Measurements from ENCODE around the gene IRX4.

IRX4 gene

DNA sequence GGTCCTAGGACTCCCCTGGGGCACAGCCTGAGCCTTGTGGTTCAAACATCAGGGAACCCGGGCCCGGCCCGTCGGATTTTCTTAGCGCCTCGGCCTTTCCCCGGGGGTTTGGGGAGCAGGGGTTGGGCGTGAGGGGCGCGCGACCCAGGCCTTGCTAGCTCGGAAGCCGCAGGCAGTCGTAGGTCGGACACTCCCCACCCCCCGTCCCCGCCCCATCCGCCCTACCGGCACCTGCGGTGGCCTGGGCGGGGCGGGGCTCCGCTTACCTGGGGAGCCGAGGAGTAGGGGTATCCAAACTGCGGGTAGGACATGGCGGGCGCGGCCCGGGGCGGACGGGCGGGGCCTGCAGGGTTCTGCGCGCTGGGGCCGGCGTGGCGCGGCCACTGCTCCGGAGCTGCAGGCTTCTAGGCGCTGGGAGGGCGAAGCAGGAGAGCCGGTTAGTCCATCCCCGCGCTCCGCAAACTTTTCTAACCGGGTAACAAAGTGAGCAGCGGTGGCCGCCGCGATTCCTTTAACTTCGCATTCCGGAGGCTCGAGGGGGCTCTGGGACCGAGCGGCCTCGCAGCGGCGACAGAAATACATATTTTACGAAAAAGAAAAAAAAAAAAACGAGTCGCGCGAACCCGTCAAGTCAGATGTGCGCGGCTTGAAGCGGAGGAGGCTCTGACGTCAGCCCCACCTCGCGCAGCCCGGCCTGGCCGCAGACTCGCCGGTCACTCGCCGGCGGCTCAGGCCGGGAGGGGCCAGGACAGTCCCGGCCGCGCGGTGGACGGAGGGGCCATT lies at the start of gene IRX4:
Gene IRX4 (minus strand): TSS at position 589 of the 783 bp plus-strand sequence. CDS start 278 bp downstream, at position 311.
- DNase-seq = no peak

DNA sequence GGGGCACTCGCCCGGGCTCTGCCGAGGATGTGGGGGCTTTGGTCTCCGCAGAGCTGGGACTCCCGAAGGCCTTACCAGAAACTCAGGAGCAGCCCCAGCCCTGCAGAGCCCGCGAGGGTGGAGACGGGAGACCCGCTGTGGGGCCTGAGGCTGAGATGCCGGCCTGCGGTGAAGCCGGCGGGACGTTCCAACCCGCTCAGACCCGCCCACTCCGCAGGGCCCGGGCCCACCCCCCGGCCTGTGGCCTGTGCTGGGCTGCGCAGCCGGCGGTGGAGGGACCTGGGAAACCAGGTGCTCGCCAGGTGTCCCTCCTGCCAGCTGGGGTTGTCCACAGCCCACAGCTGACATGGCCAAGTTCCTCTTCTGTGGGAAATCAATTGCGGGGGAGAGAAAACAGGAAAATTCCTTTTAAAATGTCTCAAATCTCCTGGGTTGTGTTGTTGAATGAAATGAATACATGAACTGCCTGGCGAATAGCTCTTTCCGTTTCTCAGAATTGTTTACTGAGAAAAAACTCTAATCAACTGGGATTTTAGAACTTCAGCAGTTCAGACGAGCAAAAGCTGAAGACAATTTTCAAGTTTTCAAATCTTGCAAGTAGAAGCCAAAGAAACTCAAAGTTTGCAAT lies 49.0 kb upstream of the IRX4 start:
- peak in 1 of 2 donors; percentile 16 for DNase-seq

DNA sequence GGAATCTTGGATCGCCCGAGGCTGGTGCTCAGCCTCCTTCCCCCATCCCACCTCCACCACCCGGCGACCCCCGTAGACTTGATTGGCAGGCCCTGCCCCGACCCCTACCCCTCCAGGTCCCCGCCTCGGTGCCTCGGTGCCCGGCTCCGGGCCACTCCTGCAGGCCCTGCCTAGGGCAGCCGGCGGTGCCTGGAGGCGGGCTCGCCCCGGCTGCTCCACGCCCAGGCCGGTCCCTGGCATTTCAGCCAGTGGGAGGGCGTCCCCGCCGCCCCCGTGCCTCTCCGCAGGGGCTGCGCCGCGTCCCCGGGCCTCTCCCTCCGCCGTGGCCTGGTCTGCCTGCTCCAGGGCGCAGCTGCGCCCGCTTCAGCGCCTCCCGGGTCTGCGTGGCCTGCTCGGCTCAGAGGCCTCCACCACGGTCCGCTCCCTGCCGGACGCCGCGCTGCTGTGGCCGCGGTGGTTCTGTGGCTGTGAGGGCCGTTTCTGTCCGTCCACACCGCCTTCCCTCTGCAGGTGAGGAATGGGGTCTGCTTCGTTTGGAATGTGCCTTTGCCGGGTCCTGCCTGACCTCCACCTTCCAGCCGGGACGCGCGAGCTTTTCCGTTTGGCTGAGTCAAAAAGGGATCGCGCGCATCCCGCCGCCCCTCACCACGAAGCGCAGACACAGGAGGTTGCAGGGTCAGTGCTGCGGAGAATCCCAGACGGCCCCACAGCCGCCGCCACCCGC lies 48.3 kb upstream of the IRX4 start:
- DNase-seq = peak in 1 of 2 donors; percentile 6

DNA sequence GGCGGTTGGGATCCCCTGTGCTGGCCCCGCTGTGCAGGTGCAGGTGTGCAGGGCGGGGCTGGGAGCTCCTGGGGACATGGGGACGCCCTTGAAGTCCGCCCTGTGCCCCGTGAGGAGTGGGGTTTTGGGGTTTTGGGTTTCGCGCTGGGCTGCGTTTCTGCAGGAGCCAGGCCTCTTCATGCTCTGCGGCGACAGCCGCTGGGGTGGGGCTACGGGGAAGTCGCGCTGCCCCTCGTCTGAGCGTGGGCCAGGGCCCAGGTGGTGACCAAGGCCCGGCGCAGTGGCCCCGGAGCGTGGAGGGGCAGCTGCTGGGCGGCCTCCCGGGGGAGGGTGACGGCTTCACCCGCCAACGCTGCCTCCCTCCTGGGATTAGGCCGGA lies 47.8 kb upstream of the IRX4 start:
- DNase-seq = no peak

DNA sequence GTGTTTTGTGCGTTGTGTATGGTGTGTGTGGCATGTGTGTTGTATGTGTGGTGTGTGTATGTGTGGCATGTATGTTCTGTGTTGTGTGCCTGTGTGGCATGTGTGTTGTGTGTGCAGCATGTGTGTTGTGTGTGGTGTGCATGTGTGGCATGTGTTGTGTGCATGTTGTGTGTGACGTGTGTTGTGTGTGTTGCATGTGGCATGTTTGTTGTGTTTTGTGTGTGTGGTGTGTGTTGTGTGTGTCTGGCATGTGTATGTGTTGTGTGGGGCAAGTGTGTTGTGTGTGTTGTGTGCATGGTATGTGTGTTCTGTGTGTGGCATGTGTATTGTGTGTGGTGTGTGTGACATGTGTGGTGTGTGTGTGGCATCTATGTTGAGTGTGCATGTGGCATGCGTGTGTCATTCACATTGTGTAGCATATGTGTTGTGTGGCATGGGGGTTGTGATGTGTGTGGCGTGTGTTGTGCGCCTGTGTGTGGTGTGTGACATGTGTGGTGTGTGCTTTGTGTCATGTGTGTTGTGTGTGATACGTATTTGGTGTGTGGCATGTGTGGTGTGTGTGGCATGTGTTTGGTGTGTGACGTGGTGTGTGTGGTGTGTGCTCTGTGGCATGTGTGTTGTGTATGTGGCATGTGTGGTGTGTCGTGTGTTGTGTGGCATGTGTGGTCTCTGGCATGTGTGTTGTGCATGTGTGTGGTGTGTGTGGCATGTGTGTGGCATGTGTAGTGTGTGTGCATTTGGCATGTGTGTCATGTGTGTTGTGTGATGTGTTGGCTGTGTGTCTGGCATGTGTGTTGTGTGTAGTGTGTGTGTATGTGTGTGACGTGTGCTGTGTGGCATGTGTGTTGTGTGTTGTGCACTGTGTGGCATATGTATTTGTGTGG lies 46.6 kb upstream of the IRX4 start:
- DNase-seq = no peak

DNA sequence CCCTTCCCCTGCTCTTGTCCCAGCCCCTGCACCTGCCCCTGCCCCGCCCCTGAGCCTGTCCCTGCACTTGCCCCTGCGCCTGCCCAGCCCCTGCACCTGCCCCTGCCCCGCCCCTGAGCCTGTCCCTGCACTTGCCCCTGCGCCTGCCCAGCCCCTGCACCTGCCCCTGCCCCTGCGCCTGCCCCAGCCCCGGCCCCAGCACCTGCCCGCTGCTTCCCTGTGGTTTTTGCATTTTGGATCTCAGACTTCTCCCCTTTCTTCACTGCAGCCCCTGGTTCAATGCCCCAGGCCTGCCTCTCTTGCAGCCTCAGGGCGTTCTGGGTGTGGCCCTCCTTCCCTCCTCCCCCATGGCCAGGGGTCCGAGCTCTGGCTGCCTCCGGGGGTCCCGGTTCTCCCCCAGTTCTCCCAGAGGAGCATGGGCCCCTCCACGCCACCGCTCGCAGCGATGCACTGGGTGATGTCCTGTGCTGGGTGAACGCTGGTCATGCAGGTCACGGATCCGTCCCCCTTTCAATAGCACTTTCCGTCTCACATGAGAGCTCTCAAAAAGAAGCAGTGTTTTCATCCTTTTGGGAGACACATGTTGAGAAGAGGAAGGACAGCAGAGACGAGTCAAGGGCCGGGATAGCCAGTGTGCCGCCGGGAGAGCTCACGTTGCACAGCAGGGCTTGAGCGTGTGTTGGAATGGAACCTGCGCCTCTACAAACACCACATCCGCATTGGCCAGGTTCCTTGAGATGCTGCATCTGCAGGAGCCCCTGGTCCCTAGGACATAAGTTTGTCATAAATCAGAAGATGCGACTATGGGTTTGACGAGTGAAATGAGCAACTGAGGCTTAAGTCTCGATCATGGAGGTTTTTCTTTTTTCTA lies 44.0 kb upstream of the IRX4 start:
- no peak for DNase-seq

DNA sequence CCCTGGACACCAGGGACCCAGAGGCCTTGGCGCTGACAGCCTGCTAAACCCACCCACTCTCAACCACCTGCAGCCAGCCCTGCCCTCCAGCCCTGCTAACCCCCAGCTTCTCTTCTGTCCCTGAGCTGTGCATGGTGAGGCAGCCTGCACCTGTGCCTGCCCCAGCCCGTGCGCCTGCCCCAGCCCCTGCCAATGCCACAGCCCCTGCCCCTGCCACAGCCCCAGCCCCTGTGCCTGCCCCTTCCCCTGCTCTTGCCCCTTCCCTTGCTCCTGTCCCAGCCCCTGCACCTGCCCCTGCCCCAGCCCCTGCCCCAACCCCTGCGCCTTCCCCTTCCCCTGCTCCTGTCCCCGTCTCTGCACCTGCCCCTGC lies 43.3 kb upstream of the IRX4 start:
- no peak for DNase-seq

DNA sequence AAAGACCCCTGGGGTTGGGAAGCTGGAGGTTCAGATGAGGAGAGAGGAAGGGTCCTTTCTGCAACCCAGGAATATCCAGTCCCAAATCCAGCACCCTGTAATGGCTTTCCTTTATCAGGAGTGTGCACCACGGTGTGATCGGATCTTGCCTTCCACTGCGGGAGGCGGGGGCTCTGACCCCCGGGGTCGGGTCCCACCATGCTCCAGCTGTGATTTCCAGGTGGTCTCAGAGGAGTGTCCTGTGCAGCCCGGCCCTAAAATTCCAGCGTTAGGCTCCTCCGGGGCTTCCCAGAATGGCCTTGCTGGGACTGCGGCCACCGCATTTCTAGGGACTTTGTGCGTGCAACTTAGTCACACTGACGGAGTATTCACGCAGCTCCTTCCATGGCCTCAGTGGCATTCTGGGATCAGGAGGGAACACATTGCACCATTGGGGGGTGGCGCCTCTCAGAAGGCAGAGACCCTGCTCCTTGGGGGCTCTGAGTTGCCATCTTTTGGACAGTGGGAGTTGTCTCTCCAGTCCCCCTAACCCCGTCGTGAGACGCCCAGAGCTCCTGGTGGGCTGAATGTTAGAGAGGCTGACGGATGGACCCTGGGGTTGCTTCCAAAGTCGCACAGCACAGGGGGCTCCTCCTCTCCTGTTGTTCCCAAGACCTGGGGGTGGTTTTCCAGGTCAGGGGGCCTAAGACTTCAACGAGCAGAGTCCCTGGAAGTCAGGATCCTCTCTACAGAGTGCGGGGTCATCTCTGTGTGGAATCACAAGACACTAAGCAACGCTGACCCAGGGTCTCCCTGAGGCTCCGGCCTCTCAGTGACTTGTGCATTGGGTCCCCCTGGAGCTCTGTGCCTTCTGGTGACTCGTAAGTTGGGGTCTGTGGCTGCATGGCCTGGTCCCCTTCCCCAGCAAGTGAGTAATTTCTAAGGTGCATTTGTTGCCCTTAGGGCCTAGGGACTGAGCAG lies 42.7 kb upstream of the IRX4 start:
- no peak for DNase-seq

DNA sequence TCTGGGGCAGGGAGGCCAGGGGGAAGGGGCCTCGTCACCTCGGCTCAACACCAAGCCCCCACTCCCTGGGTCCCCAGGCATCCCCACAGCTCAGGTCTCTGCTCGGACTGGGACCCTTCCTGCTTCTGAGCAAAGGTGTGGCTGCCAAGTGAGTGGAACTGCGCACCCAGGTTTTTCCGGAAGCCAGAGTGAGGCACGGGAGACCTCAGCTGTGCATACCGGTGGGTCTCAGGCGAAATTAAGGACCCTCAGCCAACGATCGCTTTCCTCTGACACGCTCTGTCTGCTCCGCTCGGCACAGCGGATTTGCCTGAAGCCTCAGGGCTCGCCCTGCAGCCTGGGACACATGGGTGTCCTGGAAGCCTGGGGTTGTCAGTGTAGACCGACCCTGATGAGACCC lies 41.0 kb upstream of the IRX4 start:
- no peak for DNase-seq

DNA sequence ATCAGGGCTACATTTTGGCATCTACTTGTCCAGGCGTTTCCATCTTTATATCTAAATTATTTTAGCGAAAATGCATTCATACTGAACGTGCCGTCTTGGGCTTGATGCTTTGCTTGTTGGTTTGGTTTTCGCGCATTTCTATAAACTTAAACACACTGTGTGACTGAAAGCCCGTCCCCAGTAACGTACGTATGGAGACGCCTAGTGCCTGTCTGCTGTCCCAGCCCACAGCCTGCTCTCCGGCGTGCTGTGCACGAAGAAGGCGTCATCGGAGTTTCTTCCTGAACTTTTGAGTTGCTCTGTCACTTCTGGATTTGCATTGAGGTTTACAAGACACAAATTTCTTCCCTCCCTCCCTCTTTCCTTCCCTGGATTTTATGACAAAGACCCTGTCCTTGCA lies 40.6 kb upstream of the IRX4 start:
- DNase-seq = no peak

DNA sequence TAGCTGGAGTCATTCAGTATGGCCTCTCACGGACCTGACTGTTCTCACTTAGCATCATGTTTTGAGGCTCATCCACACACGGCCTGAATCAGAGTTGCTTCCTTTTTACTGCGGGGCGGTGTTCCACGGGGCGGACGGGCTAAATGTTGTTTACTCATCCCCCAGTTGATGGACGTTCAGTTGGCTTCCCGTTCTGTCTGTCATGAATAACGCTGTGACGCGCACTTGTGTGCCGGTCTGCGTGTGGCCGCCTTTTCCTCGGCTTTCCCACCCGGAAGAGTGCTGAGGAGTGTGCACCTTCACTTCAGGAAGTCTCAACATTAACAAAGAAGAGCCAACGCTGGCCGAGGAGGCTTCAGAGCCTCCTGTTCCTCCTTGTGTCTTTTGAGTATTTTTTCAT lies 39.0 kb upstream of the IRX4 start:
- DNase-seq = no peak

DNA sequence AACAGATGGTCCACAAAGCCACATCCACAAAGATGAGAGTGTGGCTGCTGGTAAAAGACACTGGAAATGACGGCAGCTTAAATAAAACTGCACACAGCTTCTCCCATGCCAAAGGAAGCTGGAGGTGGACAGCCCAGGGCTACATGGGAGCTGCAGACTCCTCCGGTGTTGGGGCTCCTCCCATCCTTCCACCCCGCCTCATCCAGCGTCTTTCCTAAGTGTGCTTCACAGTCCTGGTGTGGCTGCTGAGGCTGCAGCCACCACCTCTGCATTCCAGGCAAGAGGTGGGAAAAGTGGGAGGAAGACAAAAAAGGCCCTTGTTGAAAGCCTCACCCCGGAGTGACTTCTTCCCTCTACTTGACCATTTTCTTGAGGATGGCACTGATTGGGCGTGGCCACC lies 37.0 kb upstream of the IRX4 start:
- DNase-seq = no peak

DNA sequence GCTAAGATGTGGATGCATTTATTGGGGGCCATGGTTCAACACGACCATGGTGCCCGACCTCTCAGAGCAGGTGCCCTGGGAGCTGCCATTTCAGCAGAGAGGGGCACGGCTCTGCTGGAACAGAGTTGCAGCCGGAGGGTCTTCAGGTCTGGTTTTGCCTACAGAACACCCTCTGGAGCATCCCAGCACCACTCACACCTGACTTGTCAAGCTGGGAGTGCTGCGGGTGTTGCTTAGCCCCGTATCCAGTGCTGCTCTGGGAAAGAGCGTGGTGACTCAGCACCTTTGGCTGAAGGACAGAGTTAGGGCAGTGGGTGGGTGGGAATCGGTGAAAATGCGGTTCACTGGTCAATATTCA lies 36.5 kb upstream of the IRX4 start:
- no peak for DNase-seq

DNA sequence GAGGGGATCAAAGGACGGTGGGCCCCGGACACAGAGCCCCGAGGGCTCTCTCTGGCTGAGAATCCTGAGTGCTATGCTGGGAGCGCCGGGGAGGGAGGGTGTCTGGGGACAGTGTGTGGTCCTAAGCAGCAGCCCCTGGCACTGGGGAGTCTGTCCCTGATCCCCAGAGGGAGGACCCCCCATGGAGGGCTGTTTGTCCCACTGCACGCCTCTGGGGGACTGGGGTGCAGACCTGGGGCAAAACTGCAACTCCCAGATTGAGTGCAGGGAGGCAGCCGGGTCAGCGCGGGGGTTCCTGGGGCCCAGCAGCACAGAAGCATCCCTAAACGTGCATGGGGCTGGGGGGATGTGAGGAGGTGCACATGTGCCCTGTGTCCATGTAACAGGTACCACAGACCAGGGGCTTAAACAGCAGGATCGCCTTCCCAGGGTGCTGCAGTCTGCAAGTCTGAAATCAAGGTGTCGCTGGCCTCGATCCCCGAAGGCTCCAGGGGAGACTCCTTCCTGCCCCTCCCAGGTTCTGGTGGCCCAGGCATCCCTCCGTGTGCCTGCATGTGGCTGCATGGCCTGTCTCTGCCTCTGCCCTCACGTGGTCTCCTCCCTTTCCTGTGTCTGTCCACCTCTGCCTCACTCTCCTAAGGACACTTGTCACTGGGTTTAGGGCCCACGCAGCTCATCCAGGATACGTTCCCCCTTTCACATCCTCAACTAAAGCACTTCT lies 35.9 kb upstream of the IRX4 start:
- DNase-seq = no peak

DNA sequence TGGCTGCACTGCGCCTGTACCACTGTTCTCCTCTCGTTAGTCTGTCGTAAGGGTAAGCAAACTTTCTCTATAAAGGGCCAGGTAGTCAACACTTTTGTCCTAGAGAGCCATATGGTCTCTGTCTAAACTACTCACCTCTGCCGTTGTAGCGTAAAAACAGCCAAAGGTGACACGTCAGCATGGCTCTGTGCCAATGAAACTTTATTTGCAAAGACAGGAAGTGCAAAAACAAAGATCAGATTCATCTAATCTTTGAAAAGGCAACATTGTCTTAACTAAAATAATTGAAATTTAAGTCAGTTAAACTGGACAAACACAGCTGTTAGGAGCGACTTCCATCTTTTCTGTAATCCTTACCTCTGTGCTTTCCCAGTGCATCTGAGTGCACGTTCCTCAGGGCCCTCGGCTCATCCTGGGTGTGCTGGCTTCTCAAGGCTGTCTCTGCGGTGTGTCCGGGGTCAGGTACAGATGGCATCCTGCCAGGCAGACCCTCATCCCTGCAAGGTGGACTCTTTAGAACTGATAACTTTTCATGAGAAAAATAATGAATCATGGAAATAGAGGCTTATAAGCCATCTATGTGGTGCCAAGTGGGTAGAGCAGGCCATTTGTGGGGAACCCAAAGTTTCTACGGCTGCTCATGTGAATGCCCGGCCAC lies 35.2 kb upstream of the IRX4 start:
- DNase-seq = no peak

DNA sequence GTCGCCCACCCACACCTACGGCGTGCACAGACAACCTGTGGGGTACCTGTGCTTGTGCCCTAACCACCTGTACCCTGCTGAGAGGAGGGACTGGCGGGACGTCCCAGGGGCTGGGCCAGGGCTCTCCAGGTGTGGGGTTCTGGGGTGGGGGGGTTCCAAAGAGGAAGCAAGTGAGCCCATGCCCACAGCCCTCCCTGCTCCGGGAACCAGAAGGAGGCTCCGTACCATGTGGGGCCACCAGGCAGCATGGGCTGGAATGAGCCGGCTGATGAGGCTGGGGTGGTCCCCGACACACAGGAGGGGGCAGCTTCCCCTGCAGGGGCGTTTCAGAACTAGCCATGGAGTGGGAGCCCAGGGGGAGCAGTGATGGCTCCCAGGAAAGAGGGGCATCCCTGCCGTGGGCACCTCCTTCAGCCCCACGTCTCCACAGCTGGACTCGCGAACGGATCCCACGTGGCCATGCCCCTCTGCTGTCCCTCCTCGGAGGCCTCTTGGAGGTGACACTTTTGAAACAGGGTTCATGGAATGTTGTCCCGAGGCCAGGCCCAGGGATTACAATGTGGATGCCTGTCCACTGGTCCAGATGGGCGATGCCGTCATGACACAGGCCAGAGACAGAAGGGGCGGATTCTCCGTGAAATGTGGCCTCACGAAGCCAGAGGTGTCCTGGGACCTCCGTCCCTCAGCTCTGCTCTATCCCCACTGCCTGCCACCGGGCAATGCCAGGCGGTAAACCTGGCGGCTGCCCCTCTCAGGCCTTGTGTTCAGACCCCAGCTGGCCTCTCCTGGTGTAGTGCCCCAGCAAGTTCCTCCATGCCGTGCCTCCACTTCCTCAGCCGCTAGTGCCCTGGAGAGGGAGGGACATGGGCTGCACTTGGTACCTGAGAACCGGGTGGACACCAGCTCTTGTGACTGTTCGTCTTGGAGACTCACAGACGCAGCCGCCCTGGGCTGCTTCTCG lies 33.6 kb upstream of the IRX4 start:
- no peak for DNase-seq

DNA sequence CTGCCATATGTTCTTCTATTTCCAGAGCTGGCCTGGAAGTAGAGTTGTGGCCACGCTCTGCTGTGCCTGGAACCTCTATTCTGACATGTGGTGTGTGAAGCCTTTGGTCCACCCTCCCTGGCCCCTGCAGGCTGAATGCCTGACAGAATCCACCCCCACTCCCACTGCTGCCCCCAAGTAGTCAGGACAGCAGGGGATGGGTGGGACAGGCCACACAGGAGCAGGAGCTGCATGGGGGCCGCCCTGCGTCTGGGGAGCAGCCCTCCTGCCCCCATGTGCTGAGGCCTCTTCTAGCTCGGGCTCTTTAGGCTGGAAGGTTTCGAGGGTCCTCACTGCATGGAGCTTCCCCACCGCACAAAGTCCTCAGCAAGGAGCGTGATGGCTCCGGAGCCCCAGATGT lies 32.6 kb upstream of the IRX4 start:
- DNase-seq = no peak

DNA sequence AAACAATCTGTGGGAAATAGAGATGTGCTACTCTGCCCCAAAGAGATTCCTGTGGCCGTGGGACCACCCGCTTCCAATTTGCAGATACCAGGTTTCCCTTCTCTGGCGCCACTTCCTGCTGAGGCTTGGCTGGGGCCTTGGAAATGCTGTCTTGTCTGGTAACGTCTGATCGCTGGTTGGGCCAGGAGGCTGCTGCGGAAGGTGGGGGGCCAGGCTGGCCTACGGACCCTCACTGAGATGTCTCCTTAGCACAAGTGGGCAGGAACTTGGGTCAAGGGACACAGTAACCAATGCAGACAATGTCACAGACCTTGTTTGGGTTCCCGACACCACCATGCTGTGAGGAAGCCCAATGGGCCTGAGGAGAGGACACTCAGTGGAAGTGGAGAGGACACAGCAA lies 31.7 kb upstream of the IRX4 start:
- no peak for DNase-seq

All from hippocampal formation (tissue), 2 donors.